IMR-90 (cell line): ENCODE data around the gene SLC4A11. TPM values are rescaled to one million over a fixed set of nuclear protein-coding genes. Genes with fewer than 3 reads are reported as not detected.

ENCODE experiments used
- ATAC-seq: fragments of 200-7000 bp; cut with Tn5 transposase; 2 replicates; pipeline ENCODE4 v1.9.1; 2020; ENCODE audit warnings: low read depth, mild to moderate bottlenecking, moderate library complexity
- BruUV-seq: library from RNA; stranded (reverse); fragments of 400-500 nt; replicated peaks from 2 replicates; lab custom pipeline; 2021; lab: Mats Ljungman, UMichigan
- CTCF ChIA-PET: fragments of 300-600 bp; formaldehyde crosslinking; extraction: SDS; loops from one replicate; lab custom pipeline; 2021; ENCODE audit warnings: antibody characterized with exemption; lab: Yijun Ruan, JAX
- POLR2A ChIA-PET: fragments of 300-600 bp; sonication (Branson Sonifier 250); formaldehyde crosslinking; loops from one replicate; lab custom pipeline; 2022; ENCODE audit warnings: antibody characterized with exemption; ENCODE audit not compliant: unreplicated experiment; lab: Charles Lee
- DNase-seq: peaks from one replicate; pipeline ENCODE4 v3.0.0; 2013
- H2AFZ ChIP-seq: replicated peaks from 2 replicates; pipeline ENCODE3; 2013; ENCODE audit warnings: low read length, mild to moderate bottlenecking; ENCODE audit not compliant: poor library complexity
- H2AK5ac ChIP-seq: 2 replicates; pipeline ENCODE4 v1.6.1; 2013; ENCODE audit warnings: low read depth, low read length, inconsistent platforms
- H2AK9ac ChIP-seq: replicated peaks from 2 replicates; pipeline ENCODE3; 2013; ENCODE audit warnings: mild to moderate bottlenecking, low read depth, low read length, moderate library complexity; ENCODE audit not compliant: poor library complexity
- H2BK120ac ChIP-seq: 2 replicates; pipeline ENCODE4 v1.6.1; 2013; ENCODE audit warnings: low read depth, low read length, inconsistent platforms
- H2BK15ac ChIP-seq: 3 replicates; pipeline ENCODE4 v1.6.1; 2013; ENCODE audit warnings: low read depth, low read length, inconsistent platforms
- H2BK20ac ChIP-seq: 2 replicates; pipeline ENCODE4 v1.6.1; 2013; ENCODE audit warnings: low read depth, mild to moderate bottlenecking, inconsistent platforms, low read length, moderate library complexity
- H2BK5ac ChIP-seq: 2 replicates; pipeline ENCODE4 v1.6.1; 2013; ENCODE audit warnings: mild to moderate bottlenecking, low read depth, low read length, inconsistent platforms; ENCODE audit not compliant: poor library complexity, severe bottlenecking
- H3K14ac ChIP-seq: replicated peaks from 2 replicates; pipeline ENCODE4 v1.6.1; 2013; ENCODE audit warnings: low read depth, low read length, inconsistent platforms
- H3K18ac ChIP-seq: 2 replicates; pipeline ENCODE4 v1.6.1; 2013; ENCODE audit warnings: low read depth, low read length, control low read depth
- H3K23ac ChIP-seq: 2 replicates; pipeline ENCODE4 v1.6.1; 2013; ENCODE audit warnings: low read depth, low read length, inconsistent platforms
- H3K27ac ChIP-seq: 2 replicates; pipeline ENCODE4 v1.5.1; 2013; ENCODE audit warnings: mild to moderate bottlenecking, control low read depth, low read length; ENCODE audit not compliant: insufficient read depth
- H3K27me3 ChIP-seq: 2 replicates; pipeline ENCODE4 v1.6.1; 2013; ENCODE audit warnings: low read length; ENCODE audit not compliant: control insufficient read depth, insufficient read depth
- H3K36me3 ChIP-seq: 2 replicates; pipeline ENCODE4 v1.6.1; 2013; ENCODE audit warnings: low read length, mixed read lengths; ENCODE audit not compliant: control insufficient read depth, insufficient read depth
- H3K4ac ChIP-seq: 2 replicates; pipeline ENCODE4 v1.6.1; 2013; ENCODE audit warnings: low read depth, low read length, inconsistent platforms
- H3K4me1 ChIP-seq: 2 replicates; pipeline ENCODE4 v1.6.1; 2013; ENCODE audit warnings: low read length, mixed read lengths; ENCODE audit not compliant: control insufficient read depth, insufficient read depth
- H3K4me2 ChIP-seq: 2 replicates; pipeline ENCODE4 v1.6.1; 2013; ENCODE audit warnings: low read depth, mild to moderate bottlenecking, control low read depth, low read length, moderate library complexity
- H3K4me3 ChIP-seq: 2 replicates; pipeline ENCODE4 v1.5.1; 2013; ENCODE audit warnings: low read depth, mild to moderate bottlenecking, control low read depth, low read length, moderate library complexity; ENCODE audit not compliant: insufficient read depth
- H3K56ac ChIP-seq: 2 replicates; pipeline ENCODE4 v1.6.1; 2013; ENCODE audit warnings: low read length, inconsistent platforms; ENCODE audit not compliant: insufficient read depth; ENCODE audit errors: extremely low read depth
- H3K79me1 ChIP-seq, 2 experiments: 2 replicates each; pipeline ENCODE4 v1.6.1; 2013; ENCODE audit warnings: low read length in 2 of 2, inconsistent platforms in 1 of 2, low read depth in 1 of 2
- H3K9ac ChIP-seq: 2 replicates; pipeline ENCODE4 v1.6.1; 2013; ENCODE audit warnings: low read depth, low read length, control low read depth
- H3K9me1 ChIP-seq: 2 replicates; pipeline ENCODE4 v1.6.1; 2013; ENCODE audit warnings: low read length, inconsistent platforms; ENCODE audit not compliant: insufficient read depth
- H3K9me3 ChIP-seq: 2 replicates; pipeline ENCODE4 v1.6.1; 2013; ENCODE audit warnings: low read length; ENCODE audit not compliant: control insufficient read depth, insufficient read depth
- H4K20me1 ChIP-seq: 2 replicates; pipeline ENCODE4 v1.6.1; 2013; ENCODE audit warnings: low read length, inconsistent platforms; ENCODE audit not compliant: insufficient read depth
- H4K5ac ChIP-seq: 2 replicates; pipeline ENCODE4 v1.6.1; 2013; ENCODE audit warnings: mild to moderate bottlenecking, low read depth, low read length, control low read depth
- H4K8ac ChIP-seq, 2 experiments: 2 replicates each; pipeline ENCODE4 v1.6.1; 2013; ENCODE audit warnings: low read depth in 2 of 2, low read length in 2 of 2, control low read depth in 1 of 2, inconsistent platforms in 1 of 2
- H4K91ac ChIP-seq: 2 replicates; pipeline ENCODE4 v1.6.1; 2013; ENCODE audit warnings: low read depth, low read length, inconsistent platforms; ENCODE audit not compliant: insufficient read depth
- CEBPB ChIP-seq: IDR thresholded peaks from 2 replicates; pipeline ENCODE4 v1.6.1; 2012; ENCODE audit warnings: low read depth, low read length, improper control_type of control experiment
- MAFK ChIP-seq: IDR thresholded peaks from 2 replicates; pipeline ENCODE4 v1.6.1; 2012; ENCODE audit warnings: low read depth, low read length, improper control_type of control experiment
- MXI1 ChIP-seq: IDR thresholded peaks from 2 replicates; pipeline ENCODE4 v1.6.1; 2012; ENCODE audit warnings: low read depth, mild to moderate bottlenecking, low read length, moderate library complexity, borderline replicate concordance
- NFE2L2 ChIP-seq: fragments of 150-350 bp; IDR thresholded peaks from 2 replicates; pipeline ENCODE4 v1.6.1; 2016; ENCODE audit warnings: low read depth, mild to moderate bottlenecking, low read length
- RCOR1 ChIP-seq: IDR thresholded peaks from 2 replicates; pipeline ENCODE4 v1.6.1; 2012; ENCODE audit warnings: mild to moderate bottlenecking, low read length, improper control_type of control experiment; ENCODE audit not compliant: insufficient replicate concordance
- RFX5 ChIP-seq: IDR thresholded peaks from 2 replicates; pipeline ENCODE4 v1.8.0; 2012; ENCODE audit warnings: low read depth, mild to moderate bottlenecking, low read length, moderate library complexity
- WGBS, 2 experiments: methylation state at CpG; one replicate each; pipeline versions ENCODE4 v1.1.5 to v1.1.7; 2013; ENCODE audit warnings: missing lambda C conversion rate in 2 of 2; ENCODE audit not compliant: insufficient read length in 1 of 2; ENCODE audit errors: extremely low coverage in 2 of 2; 5-methylcytosine and 5-hydroxymethylcytosine counted together
- dilution Hi-C: fragments of 300-500 bp; cut with HindIII; formaldehyde crosslinking; loops from one replicate; pipeline ENCODE4 v1.14.3; 2018; ENCODE audit warnings: low sequenced_read_pairs; ENCODE audit not compliant: unreplicated experiment
- in situ Hi-C: fragments of 300-500 bp; cut with MboI; formaldehyde crosslinking; loops from 3 replicates; pipeline ENCODE4 v1.14.3; 2019; ENCODE audit warnings: low sequenced_read_pairs, inconsistent platforms, mixed read lengths
- intact Hi-C: fragments of 100-400 bp; cut with micrococcal nuclease; formaldehyde crosslinking; loops from 2 replicates; pipeline ENCODE4 v1.10.0; 2022
- polyA plus RNA-seq, 3 experiments: library from polyadenylated mRNA; depleted of rRNA; stranded (reverse); fragments of >200 nt; gene quantifications; 2 replicates each; pipeline ENCODE4 v1.2.3, GENCODE V29; 2012; ENCODE audit warnings: low replicate concordance in 1 of 3
- total RNA-seq: library from RNA; depleted of rRNA; stranded (reverse); fragments of >200 nt; gene quantifications from 2 replicates; pipeline ENCODE4 v1.2.3, GENCODE V29; 2012
- TF ChIP-seq, protein P1 (sequence below): fragments of 150-350 bp; IDR thresholded peaks from 2 replicates; pipeline ENCODE4 v1.6.1; 2017; ENCODE audit warnings: mild to moderate bottlenecking, antibody characterized with exemption, low read length, low read depth
- TF ChIP-seq, protein P2 (sequence below): fragments of 150-350 bp; IDR thresholded peaks from 2 replicates; pipeline ENCODE4 v1.6.1; 2016; ENCODE audit warnings: low read depth, mild to moderate bottlenecking, low read length, moderate library complexity, borderline replicate concordance

The SLC4A11 gene
- total and polyA plus RNA-seq, 2 of the 4 experiments (the other 2 are of a cell fraction) = 0.36 to 0.79 TPM

DNA sequence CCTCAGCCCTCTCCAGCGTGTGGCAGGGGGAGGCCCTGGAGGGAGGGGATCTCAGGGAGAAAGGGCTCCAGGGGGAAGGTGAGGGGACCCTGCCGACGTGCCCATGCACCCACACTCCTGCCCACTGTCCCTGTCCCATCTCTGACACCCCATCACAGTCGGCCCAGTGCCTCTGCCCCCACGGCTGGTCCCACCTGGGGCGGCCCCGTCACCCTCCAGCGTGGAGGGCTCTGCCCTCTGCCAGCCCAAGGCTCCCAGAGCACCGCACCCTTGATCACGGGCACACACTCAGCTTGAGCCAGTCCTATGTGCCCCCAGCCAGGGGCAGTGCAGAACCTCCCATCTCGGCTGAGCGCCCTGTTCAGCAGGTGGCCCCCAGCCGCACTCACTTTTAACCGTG lies 9.2 kb downstream of the SLC4A11 start:
- DNase-seq (no peak), ATAC-seq (no peak)
- no peak overlapping the region for H2BK5ac ChIP-seq
- no peaks in the 10 kb centered on the region for H3K79me1 ChIP-seq
- H3K9ac ChIP-seq = no peak overlapping the region
- no peaks in the 10 kb centered on the region for H3K9me1 ChIP-seq
- H2AK5ac ChIP-seq = no peak overlapping the region
- H3K27ac ChIP-seq = no peak overlapping the region
- H3K56ac ChIP-seq = no peak overlapping the region
- H3K4me3 ChIP-seq = no peak overlapping the region
- ChIA-PET CTCF (no interaction called here), POLR2A (no interaction called here)
- no peak overlapping the region for H3K14ac ChIP-seq
- dilution Hi-C loops (no loop called here), intact Hi-C loops (no loop called here), in situ Hi-C loops (no loop called here)
- H4K8ac ChIP-seq = no peak overlapping the region
- peaks cover 6% of the 10 kb centered on the region; the same call in 1 of the 2 replicates for H3K36me3 ChIP-seq
- no peak overlapping the region for H4K91ac ChIP-seq
- no peak overlapping the region for H2AFZ ChIP-seq
- no peak overlapping the region for H3K4me2 ChIP-seq
- WGBS, 2 experiments = 100% methylated on average over 6 of the region's 14 CpGs; no CpG with 5 or more reads in 1 of the 2 experiments
- no peak overlapping the region for H3K18ac ChIP-seq
- H2BK120ac ChIP-seq = no peak overlapping the region
- BruUV-seq = no TSS peak
- TF ChIP-seq RFX5 (no peak), MAFK (no peak), MXI1 (no peak), CEBPB (no peak), NFE2L2 (no peak), RCOR1 (no peak)
- TF ChIP-seq, protein P1, sequence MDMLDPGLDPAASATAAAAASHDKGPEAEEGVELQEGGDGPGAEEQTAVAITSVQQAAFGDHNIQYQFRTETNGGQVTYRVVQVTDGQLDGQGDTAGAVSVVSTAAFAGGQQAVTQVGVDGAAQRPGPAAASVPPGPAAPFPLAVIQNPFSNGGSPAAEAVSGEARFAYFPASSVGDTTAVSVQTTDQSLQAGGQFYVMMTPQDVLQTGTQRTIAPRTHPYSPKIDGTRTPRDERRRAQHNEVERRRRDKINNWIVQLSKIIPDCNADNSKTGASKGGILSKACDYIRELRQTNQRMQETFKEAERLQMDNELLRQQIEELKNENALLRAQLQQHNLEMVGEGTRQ = no peak
- TF ChIP-seq, protein P2, sequence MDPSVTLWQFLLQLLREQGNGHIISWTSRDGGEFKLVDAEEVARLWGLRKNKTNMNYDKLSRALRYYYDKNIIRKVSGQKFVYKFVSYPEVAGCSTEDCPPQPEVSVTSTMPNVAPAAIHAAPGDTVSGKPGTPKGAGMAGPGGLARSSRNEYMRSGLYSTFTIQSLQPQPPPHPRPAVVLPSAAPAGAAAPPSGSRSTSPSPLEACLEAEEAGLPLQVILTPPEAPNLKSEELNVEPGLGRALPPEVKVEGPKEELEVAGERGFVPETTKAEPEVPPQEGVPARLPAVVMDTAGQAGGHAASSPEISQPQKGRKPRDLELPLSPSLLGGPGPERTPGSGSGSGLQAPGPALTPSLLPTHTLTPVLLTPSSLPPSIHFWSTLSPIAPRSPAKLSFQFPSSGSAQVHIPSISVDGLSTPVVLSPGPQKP = no peak
- H3K4me1 ChIP-seq = no peaks in the 10 kb centered on the region
- H3K9me3 ChIP-seq = no peaks in the 10 kb centered on the region
- H2BK15ac ChIP-seq = no peak overlapping the region
- no peak overlapping the region for H3K23ac ChIP-seq
- H2AK9ac ChIP-seq = no peak overlapping the region
- no peak overlapping the region for H3K4ac ChIP-seq
- peaks cover under 1% of the 10 kb centered on the region; the same call in 1 of the 2 replicates for H3K27me3 ChIP-seq
- no peak overlapping the region for H2BK20ac ChIP-seq
- no peaks in the 10 kb centered on the region for H4K20me1 ChIP-seq
- no peak overlapping the region for H4K5ac ChIP-seq
